Measurements from ENCODE around the gene NR2C2. TPM values are rescaled to one million over a fixed set of nuclear protein-coding genes. Genes with fewer than 3 reads are reported as not detected.

NR2C2 gene
- total and polyA plus RNA-seq, 2 donors (not counting 1 experiment from before 2014, with no cell fraction given), result 22.8 to 96.9 TPM

DNA sequence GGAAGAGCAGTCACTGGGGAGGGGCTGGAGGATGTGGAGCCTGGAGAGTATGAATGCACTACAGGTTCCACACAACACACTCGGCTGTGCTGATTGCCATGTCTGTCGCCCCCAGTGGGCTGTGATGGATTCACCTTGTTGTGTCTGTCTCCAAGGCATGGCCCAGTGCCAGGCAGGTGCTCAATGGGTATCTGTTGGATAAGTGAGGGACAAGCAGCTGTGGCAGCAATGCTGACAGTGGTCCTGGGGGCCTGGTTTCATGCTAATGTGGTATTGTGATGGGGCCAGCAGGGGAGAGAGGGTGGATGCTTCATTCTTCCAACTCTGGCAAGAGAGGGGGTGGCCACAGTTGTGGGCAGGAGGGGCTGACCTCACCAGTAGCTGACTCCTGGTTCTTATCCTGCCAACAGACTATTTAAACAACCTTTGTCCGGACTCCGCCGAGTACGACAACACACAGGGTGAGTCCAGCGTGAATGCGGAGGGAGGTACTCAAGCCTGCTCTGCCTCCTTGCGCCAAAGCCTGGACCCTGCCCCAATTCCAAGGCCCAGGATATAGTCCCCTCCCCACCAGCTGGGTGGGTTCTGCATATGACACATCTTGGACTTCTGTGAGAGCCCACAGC is 47.3 kb upstream of the NR2C2 start:
- H3K27ac Mint-ChIP-seq, result no peak overlapping the region
- POLR2A ChIA-PET, result no interaction called here
- no peaks in the 10 kb centered on the region for H4K20me1 ChIP-seq (ENCODE audit: control insufficient read depth, insufficient read depth, low read length, poor library complexity, severe bottlenecking)
- H3K4me3 Mint-ChIP-seq, result no peak overlapping the region
- no peak overlapping the region for H3K27ac ChIP-seq (ENCODE audit: low read length in 2 of 2)
- no peaks in the 10 kb centered on the region for H3K4me1 ChIP-seq (ENCODE audit: control insufficient read depth in 2 of 2, insufficient read depth in 2 of 2, low read length in 2 of 2)
- H3K27me3 Mint-ChIP-seq, result peaks cover 39% of the 10 kb centered on the region
- no peaks in the 10 kb centered on the region for H3K4me1 Mint-ChIP-seq
- no peak for TF ChIP-seq EZH2 (IDR thresholded peaks at IDR 0.05; ENCODE audit: borderline replicate concordance, insufficient read depth, low read depth, low read length, poor library complexity, severe bottlenecking)
- TF ChIP-seq, protein P1, sequence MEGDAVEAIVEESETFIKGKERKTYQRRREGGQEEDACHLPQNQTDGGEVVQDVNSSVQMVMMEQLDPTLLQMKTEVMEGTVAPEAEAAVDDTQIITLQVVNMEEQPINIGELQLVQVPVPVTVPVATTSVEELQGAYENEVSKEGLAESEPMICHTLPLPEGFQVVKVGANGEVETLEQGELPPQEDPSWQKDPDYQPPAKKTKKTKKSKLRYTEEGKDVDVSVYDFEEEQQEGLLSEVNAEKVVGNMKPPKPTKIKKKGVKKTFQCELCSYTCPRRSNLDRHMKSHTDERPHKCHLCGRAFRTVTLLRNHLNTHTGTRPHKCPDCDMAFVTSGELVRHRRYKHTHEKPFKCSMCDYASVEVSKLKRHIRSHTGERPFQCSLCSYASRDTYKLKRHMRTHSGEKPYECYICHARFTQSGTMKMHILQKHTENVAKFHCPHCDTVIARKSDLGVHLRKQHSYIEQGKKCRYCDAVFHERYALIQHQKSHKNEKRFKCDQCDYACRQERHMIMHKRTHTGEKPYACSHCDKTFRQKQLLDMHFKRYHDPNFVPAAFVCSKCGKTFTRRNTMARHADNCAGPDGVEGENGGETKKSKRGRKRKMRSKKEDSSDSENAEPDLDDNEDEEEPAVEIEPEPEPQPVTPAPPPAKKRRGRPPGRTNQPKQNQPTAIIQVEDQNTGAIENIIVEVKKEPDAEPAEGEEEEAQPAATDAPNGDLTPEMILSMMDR (IDR thresholded peaks at IDR 0.05), result no peak
- ATAC-seq (ENCODE audit: low read depth) (no peak), DNase-seq (no peak)
- H3K27me3 ChIP-seq (replicated peaks in 1 of 4; ENCODE audit: control extremely low read depth in 1 of 4, control insufficient read depth in 3 of 4, insufficient read depth in 4 of 4, low read length in 3 of 4), result no peaks in the 10 kb centered on the region
- CTCF ChIA-PET, result interaction anchor here (1.0 kb wide), 1 partner anchor 25 kb away, joined by 3 read pairs; no protein-coding TSS in a partner anchor
- H3K9ac ChIP-seq (ENCODE audit: low read length), result no peak overlapping the region
- H3K4me2 ChIP-seq (replicated peaks; ENCODE audit: low read depth, low read length, poor library complexity, severe bottlenecking), result no peak overlapping the region
- H2AFZ ChIP-seq (ENCODE audit: insufficient read depth, low read depth, low read length, poor library complexity, severe bottlenecking), result no peak overlapping the region
- intact Hi-C loops (cut with micrococcal nuclease), result no loop called here
- H3K4me3 ChIP-seq (ENCODE audit: control extremely low read depth in 1 of 5, extremely low read depth in 1 of 5, insufficient read depth in 1 of 5, low read depth in 2 of 5, low read length in 4 of 5), result no peak overlapping the region
- 97% methylated on average over 7 of the region's 9 CpGs for WGBS (ENCODE audit: insufficient coverage)
- H3K9me3 ChIP-seq (ENCODE audit: control extremely low read depth in 1 of 3, control insufficient read depth in 2 of 3, insufficient read depth in 1 of 3, low read length in 2 of 3), result peaks cover 0 to 2% (median 0%) of the 10 kb centered on the region in 3 donors
- H3K79me2 ChIP-seq (ENCODE audit: control insufficient read depth, insufficient read depth, low read length), result no peaks in the 10 kb centered on the region
- peaks cover 2% of the 10 kb centered on the region for H3K9me3 Mint-ChIP-seq (ENCODE audit: insufficient read depth)
- no peaks in the 10 kb centered on the region for H3K36me3 ChIP-seq (replicated peaks in 1 of 2; ENCODE audit: control extremely low read depth in 1 of 2, control insufficient read depth in 1 of 2, extremely low read depth in 1 of 2, insufficient read depth in 2 of 2, low read length in 1 of 2)

Measured in B cell (primary cell).